GM12878 (cell line): ENCODE measurements around the gene TBCK. TPM values are rescaled to one million over a fixed set of nuclear protein-coding genes. Genes with fewer than 3 reads are reported as not detected.

ENCODE experiments used
- ATAC-seq: fragments of 200-7000 bp; cut with Tn5 transposase; 3 replicates; pipeline ENCODE4 v1.9.1; 2020; ENCODE audit warnings: mild to moderate bottlenecking, moderate library complexity
- BruUV-seq: library from RNA; stranded (reverse); fragments of 400-500 nt; replicated peaks from 2 replicates; lab custom pipeline; 2021; lab: Mats Ljungman, UMichigan
- CTCF ChIA-PET: fragments of 300-600 bp; sonication (Branson Sonifier 250); formaldehyde crosslinking; extraction: SDS; loops from one replicate; lab custom pipeline; 2021; ENCODE audit warnings: inconsistent platforms; lab: Yijun Ruan, JAX
- POLR2A ChIA-PET: fragments of 350-600 bp; formaldehyde crosslinking; extraction: SDS; loops from one replicate; lab custom pipeline; 2021; ENCODE audit warnings: inconsistent platforms; lab: Charles Lee
- RAD21 ChIA-PET: fragments of 300-600 bp; sonication (Branson Sonifier 250); formaldehyde crosslinking; loops from one replicate; lab custom pipeline; 2023; ENCODE audit warnings: antibody characterized with exemption; ENCODE audit not compliant: unreplicated experiment; lab: Charles Lee
- SMC1A ChIA-PET: fragments of 300-600 bp; sonication (Branson Sonifier 250); formaldehyde crosslinking; loops from one replicate; lab custom pipeline; 2023; ENCODE audit not compliant: unreplicated experiment, uncharacterized antibody; lab: Charles Lee
- DNase-seq: peaks from one replicate; pipeline ENCODE4 v3.0.0-alpha.2; 2011; ENCODE audit warnings: low read depth, low spot score
- FAIRE-seq: peaks from 3 replicates; lab custom pipeline; 2011; peaks lifted over from hg19 to GRCh38; lab: Jason Lieb, UNC
- H2AFZ ChIP-seq: 2 replicates; pipeline ENCODE4 v1.6.0; 2011; ENCODE audit warnings: low read depth, low read length, control low read depth; ENCODE audit not compliant: control insufficient read depth
- H3K27ac ChIP-seq: 2 replicates; pipeline ENCODE4 v1.5.1; 2011; ENCODE audit warnings: control low read depth; ENCODE audit not compliant: control insufficient read depth, insufficient read depth
- H3K27me3 ChIP-seq, 2 experiments: replicated peaks in 1 of 2; 2 replicates each; pipeline versions ENCODE4 v1.6.0 to v1.6.1; 2011; ENCODE audit warnings: low read length in 1 of 2; ENCODE audit not compliant: control insufficient read depth in 2 of 2, insufficient read depth in 2 of 2
- H3K36me3 ChIP-seq, 2 experiments: 2 replicates each; pipeline ENCODE4 v1.5.1; 2011; ENCODE audit warnings: low read length in 1 of 2; ENCODE audit not compliant: control insufficient read depth in 2 of 2, insufficient read depth in 2 of 2
- H3K4me1 ChIP-seq: 2 replicates; pipeline ENCODE4 v1.6.1; 2011; ENCODE audit warnings: mild to moderate bottlenecking, low read length, moderate library complexity, mixed read lengths; ENCODE audit not compliant: control insufficient read depth, insufficient read depth
- H3K4me2 ChIP-seq: 2 replicates; pipeline ENCODE4 v1.6.0; 2011; ENCODE audit warnings: control low read depth; ENCODE audit not compliant: control insufficient read depth, insufficient read depth
- H3K4me3 ChIP-seq: fragments of 200-600 bp; sonication (generic); 2 replicates; pipeline ENCODE4 v1.5.1; 2016
- H3K79me2 ChIP-seq: 2 replicates; pipeline ENCODE4 v1.6.0; 2011; ENCODE audit warnings: low read length; ENCODE audit not compliant: control insufficient read depth, insufficient read depth
- H3K9ac ChIP-seq: 2 replicates; pipeline ENCODE4 v1.8.0; 2011; ENCODE audit warnings: low read length, control low read depth, mixed read lengths; ENCODE audit not compliant: control insufficient read depth, insufficient read depth
- H3K9me3 ChIP-seq: replicated peaks from 3 replicates; pipeline ENCODE4 v1.5.1; 2011; ENCODE audit warnings: mild to moderate bottlenecking, low read length; ENCODE audit not compliant: control insufficient read depth, insufficient read depth
- H4K20me1 ChIP-seq: 2 replicates; pipeline ENCODE4 v1.6.0; 2011; ENCODE audit not compliant: control insufficient read depth, insufficient read depth
- ASH2L ChIP-seq: fragments of 300-600, 200-600 bp; sonication (generic); IDR thresholded peaks from 2 replicates; pipeline ENCODE4 v1.6.1; 2017; ENCODE audit warnings: low read depth, mild to moderate bottlenecking, borderline replicate concordance
- EGR1 ChIP-seq, 2 experiments: IDR thresholded peaks; 1 replicate in 1 of 2; 2 replicates in 1 of 2; pipeline ENCODE4 v1.6.1; 2011 to 2012; ENCODE audit warnings: low read depth in 2 of 2, low read length in 2 of 2, borderline replicate concordance in 1 of 2, mild to moderate bottlenecking in 1 of 2, moderate library complexity in 1 of 2
- FOXK2 ChIP-seq: fragments of 450-650 bp; IDR thresholded peaks from 2 replicates; pipeline ENCODE4 v1.6.1; 2017; ENCODE audit warnings: mild to moderate bottlenecking, moderate library complexity
- FOXM1 ChIP-seq: IDR thresholded peaks from 2 replicates; pipeline ENCODE4 v1.6.1; 2012; ENCODE audit warnings: low read depth, mild to moderate bottlenecking, inconsistent platforms, low read length, moderate library complexity
- HDAC2 ChIP-seq: fragments of 200-600 bp; sonication (generic); IDR thresholded peaks from 2 replicates; pipeline ENCODE4 v1.6.1; 2017
- HDAC6 ChIP-seq: fragments of 200-600 bp; sonication (generic); IDR thresholded peaks from one replicate; pipeline ENCODE4 v1.8.0; 2017; ENCODE audit warnings: antibody characterized with exemption; ENCODE audit not compliant: unreplicated experiment
- MEF2A ChIP-seq: IDR thresholded peaks from 2 replicates; pipeline ENCODE4 v1.6.1; 2011; ENCODE audit warnings: low read depth, mild to moderate bottlenecking, low read length, moderate library complexity; ENCODE audit not compliant: insufficient read depth
- NFIC ChIP-seq: IDR thresholded peaks from 2 replicates; pipeline ENCODE4 v1.6.1; 2012; ENCODE audit warnings: low read depth, mild to moderate bottlenecking, inconsistent platforms, low read length, moderate library complexity
- POLR2A ChIP-seq: IDR thresholded peaks from 2 replicates; pipeline ENCODE4 v1.6.1; 2011; ENCODE audit warnings: low read depth, mild to moderate bottlenecking, low read length
- RCOR1 ChIP-seq: conservative IDR thresholded peaks from 2 replicates; pipeline ENCODE4 v1.6.1; 2012; ENCODE audit warnings: low read depth, low read length, improper control_type of control experiment
- RFX5 ChIP-seq: IDR thresholded peaks from 2 replicates; pipeline ENCODE4 v1.6.1; 2011; ENCODE audit warnings: low read depth, low read length, improper control_type of control experiment
- SMAD5 ChIP-seq: IDR thresholded peaks from 2 replicates; pipeline ENCODE4 v1.6.1; 2016; ENCODE audit warnings: antibody characterized with exemption, low read depth
- SUZ12 ChIP-seq: fragments of 200-600 bp; sonication (generic); IDR thresholded peaks from one replicate; pipeline ENCODE4 v1.6.1; 2018; ENCODE audit warnings: antibody characterized with exemption, mild to moderate bottlenecking; ENCODE audit not compliant: unreplicated experiment
- TBL1XR1 ChIP-seq: IDR thresholded peaks from 2 replicates; pipeline ENCODE4 v1.6.1; 2012; ENCODE audit warnings: low read depth, low read length, improper control_type of control experiment
- TCF12 ChIP-seq: IDR thresholded peaks from 2 replicates; pipeline ENCODE4 v1.6.1; 2011; ENCODE audit warnings: low read depth, mild to moderate bottlenecking, low read length
- ZNF384 ChIP-seq: IDR thresholded peaks from 2 replicates; pipeline ENCODE4 v1.6.1; 2012; ENCODE audit warnings: low read depth, mild to moderate bottlenecking, low read length, improper control_type of control experiment, borderline replicate concordance
- WGBS: methylation state at CpG from one replicate; pipeline ENCODE4 v1.1.6; 2016; ENCODE audit warnings: low lambda C conversion rate; ENCODE audit not compliant: insufficient replicate concordance, insufficient coverage; ENCODE audit errors: missing lambda C conversion rate; 5-methylcytosine and 5-hydroxymethylcytosine counted together
- in situ Hi-C: fragments of 300-500 bp; cut with MboI; formaldehyde crosslinking; loops from 9 replicates; pipeline ENCODE4 v1.14.3; 2018; ENCODE audit warnings: mixed read lengths
- intact Hi-C: fragments of 100-400 bp; cut with micrococcal nuclease; formaldehyde crosslinking; loops from one replicate; pipeline ENCODE4 v1.14.2; 2022; ENCODE audit not compliant: unreplicated experiment
- polyA plus RNA-seq, 11 experiments: library from polyadenylated mRNA; depleted of rRNA in 4 of 11; unstranded in 6 of 11; stranded (reverse) in 5 of 11; fragments of >200 nt; fragmentation: Nextera tagmentation in 4 of 11; fragmentation: Illumina TruSeq in 1 of 11; extraction: Ambion mirVana in 4 of 11; extraction: Trizol in 1 of 11; gene quantifications; 1 replicate in 1 of 11; 2 replicates in 10 of 11; pipeline versions ENCODE4 v1.2.1 to v1.2.3, GENCODE V29; 2011 to 2016; ENCODE audit warnings: inconsistent platforms in 2 of 11, missing spikeins in 2 of 11, low read depth in 1 of 11
- total RNA-seq, 4 experiments: library from RNA; depleted of rRNA in 3 of 4; stranded (reverse); fragments of >200 nt in 3 of 4; fragmentation: Illumina TruSeq in 1 of 4; extraction: Trizol in 1 of 4; gene quantifications; 2 replicates each; pipeline versions ENCODE4 v1.2.1 to v1.2.3, GENCODE V29; 2013 to 2021
- TF ChIP-seq, protein P1 (sequence below): IDR thresholded peaks from 2 replicates; pipeline ENCODE4 v1.6.1; 2011; ENCODE audit warnings: borderline replicate concordance, low read depth, mild to moderate bottlenecking, moderate library complexity, mixed read lengths, low read length; ENCODE audit not compliant: insufficient read depth; ENCODE audit errors: extremely low read length

The TBCK gene
- total and polyA plus RNA-seq, 10 of the 15 experiments (the other 5 are each of a cell fraction or from before 2014, with no cell fraction given) = 4.1 to 30.3 (median 20.2) TPM

DNA sequence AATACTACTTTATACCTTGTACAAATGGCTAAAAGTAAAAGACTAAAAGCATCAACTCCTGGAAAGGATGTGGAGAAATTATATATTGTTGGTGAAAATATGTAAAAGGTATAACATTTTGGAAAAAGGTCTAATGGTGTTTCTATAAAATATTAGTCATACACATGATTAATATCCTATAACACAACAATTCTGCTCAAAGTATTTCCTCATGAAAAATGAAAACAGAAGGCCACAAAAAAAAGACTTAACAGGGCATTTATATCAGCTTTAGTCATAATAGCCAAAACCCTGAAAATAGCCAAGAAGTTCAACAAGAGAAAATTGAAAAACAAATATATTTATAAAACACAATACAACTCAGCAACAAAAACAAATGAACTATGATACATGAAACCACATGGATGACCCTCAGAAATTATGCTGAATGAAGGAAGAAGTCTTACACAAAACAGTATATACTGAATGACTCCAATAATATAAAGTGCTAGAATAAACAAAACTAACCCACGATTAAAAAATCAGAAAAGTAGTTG lies 38.8 kb downstream of the TBCK start:
- Histone ChIP-seq H3K27me3 (no peaks in the 10 kb centered on the region), H2AFZ (no peak overlapping the region), H3K9ac (no peak overlapping the region), H4K20me1 (no peaks in the 10 kb centered on the region), H3K36me3 (no peaks in the 10 kb centered on the region; a peak in 1 of 4 replicates), H3K4me3 (no peak overlapping the region), H3K4me1 (no peaks in the 10 kb centered on the region), H3K4me2 (no peak overlapping the region), H3K27ac (no peak overlapping the region), H3K79me2 (no peaks in the 10 kb centered on the region), H3K9me3 (no peaks in the 10 kb centered on the region; the same call in 2 of the 3 replicates)
- FAIRE-seq = no peak
- 91% methylated on average over 1 of the region's 1 CpG for WGBS
- in situ Hi-C loops (no loop called here), intact Hi-C loops (no loop called here)
- ChIA-PET CTCF (interaction anchor here (2.8 kb wide), 1 partner anchor 11 kb away, joined by 16 read pairs; no protein-coding TSS in a partner anchor), SMC1A (no interaction called here), RAD21 (no interaction called here), POLR2A (no interaction called here)
- no TSS peak for BruUV-seq
- TF ChIP-seq ASH2L (no peak), FOXM1 (no peak), EGR1 (IDR thresholded peaks at IDR 0.05; ENCODE audit: borderline replicate concordance in 1 of 2, low read depth in 2 of 2, low read length in 2 of 2) (no peak), HDAC6 (no peak), ZNF384 (no peak), SMAD5 (no peak), TBL1XR1 (no peak), RFX5 (no peak), HDAC2 (no peak), TCF12 (no peak), MEF2A (no peak), SUZ12 (no peak), RCOR1 (no peak), FOXK2 (no peak), POLR2A (no peak), NFIC (no peak)
- TF ChIP-seq, protein P1, sequence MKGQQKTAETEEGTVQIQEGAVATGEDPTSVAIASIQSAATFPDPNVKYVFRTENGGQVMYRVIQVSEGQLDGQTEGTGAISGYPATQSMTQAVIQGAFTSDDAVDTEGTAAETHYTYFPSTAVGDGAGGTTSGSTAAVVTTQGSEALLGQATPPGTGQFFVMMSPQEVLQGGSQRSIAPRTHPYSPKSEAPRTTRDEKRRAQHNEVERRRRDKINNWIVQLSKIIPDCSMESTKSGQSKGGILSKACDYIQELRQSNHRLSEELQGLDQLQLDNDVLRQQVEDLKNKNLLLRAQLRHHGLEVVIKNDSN = no peak
- no peak for DNase-seq
- no peak for ATAC-seq
